ENCODE data around the gene OMG. TPM values are rescaled to one million over a fixed set of nuclear protein-coding genes. Genes with fewer than 3 reads are reported as not detected.

The OMG gene
- total RNA-seq, 1 donor from 2014 or later: not detected

DNA sequence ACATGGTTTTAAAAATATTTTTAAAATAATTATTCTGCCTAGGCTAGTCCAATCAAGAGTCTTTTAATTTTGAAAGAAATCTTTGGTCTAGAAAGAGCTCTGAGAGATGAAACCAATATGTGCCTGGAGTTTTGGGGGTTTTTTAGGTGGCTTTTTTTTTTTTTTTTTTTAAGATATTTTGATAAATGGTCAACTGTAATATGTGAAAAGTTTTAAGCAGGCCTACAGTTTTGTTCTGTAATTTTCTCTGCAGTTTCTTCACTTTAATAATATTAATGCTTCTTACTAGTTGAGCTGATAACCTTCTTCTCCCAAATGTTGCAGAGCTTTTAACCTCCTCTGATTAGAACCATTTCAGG, 45.1 kb downstream of the OMG start:
- Histone ChIP-seq H3K27me3 (ENCODE audit: control insufficient read depth in 3 of 3, insufficient read depth in 3 of 3, low read length in 3 of 3) (no peaks in the 10 kb centered on the region), H3K4me3 (ENCODE audit: low read length in 3 of 3) (no peak overlapping the region), H3K27ac (ENCODE audit: low read depth, low read length) (no peak overlapping the region), H3K9ac (ENCODE audit: low read depth in 1 of 3, low read length in 3 of 3) (no peak overlapping the region), H3K4me1 (ENCODE audit: control insufficient read depth in 3 of 3, insufficient read depth in 3 of 3, low read length in 3 of 3) (peaks cover 0 to 3% (median 2%) of the 10 kb centered on the region in 3 donors), H3K9me3 (ENCODE audit: control insufficient read depth in 3 of 3, low read length in 3 of 3) (no peaks in the 10 kb centered on the region), H3K36me3 (ENCODE audit: control insufficient read depth in 3 of 3, insufficient read depth in 3 of 3, low read length in 3 of 3) (no peaks in the 10 kb centered on the region)

GRCh38 chr17:31251105-31251969, 45.7 kb downstream of the OMG start:
- no peaks in the 10 kb centered on the region for H3K36me3 ChIP-seq (ENCODE audit: control insufficient read depth in 3 of 3, insufficient read depth in 3 of 3, low read length in 3 of 3)
- H3K27ac ChIP-seq (ENCODE audit: low read depth, low read length): no peak overlapping the region
- no peak overlapping the region for H3K4me3 ChIP-seq (ENCODE audit: low read length in 3 of 3)
- H3K9me3 ChIP-seq (ENCODE audit: control insufficient read depth in 3 of 3, low read length in 3 of 3): no peaks in the 10 kb centered on the region
- H3K27me3 ChIP-seq (ENCODE audit: control insufficient read depth in 3 of 3, insufficient read depth in 3 of 3, low read length in 3 of 3): no peaks in the 10 kb centered on the region
- no peak overlapping the region for H3K9ac ChIP-seq (ENCODE audit: low read depth in 1 of 3, low read length in 3 of 3)
- peaks cover 0 to 3% (median 2%) of the 10 kb centered on the region in 3 donors for H3K4me1 ChIP-seq (ENCODE audit: control insufficient read depth in 3 of 3, insufficient read depth in 3 of 3, low read length in 3 of 3)

GRCh38 chr17:31250229-31250628, 46.8 kb downstream of the OMG start:
- Histone ChIP-seq H3K36me3 (ENCODE audit: control insufficient read depth in 3 of 3, insufficient read depth in 3 of 3, low read length in 3 of 3) (peaks cover 0 to 3% (median 2%) of the 10 kb centered on the region in 3 donors), H3K9ac (ENCODE audit: low read depth in 1 of 3, low read length in 3 of 3) (no peak overlapping the region), H3K4me1 (ENCODE audit: control insufficient read depth in 3 of 3, insufficient read depth in 3 of 3, low read length in 3 of 3) (peaks cover 0 to 3% (median 2%) of the 10 kb centered on the region in 3 donors), H3K4me3 (ENCODE audit: low read length in 3 of 3) (no peak overlapping the region), H3K27ac (ENCODE audit: low read depth, low read length) (no peak overlapping the region), H3K27me3 (ENCODE audit: control insufficient read depth in 3 of 3, insufficient read depth in 3 of 3, low read length in 3 of 3) (no peaks in the 10 kb centered on the region), H3K9me3 (ENCODE audit: control insufficient read depth in 3 of 3, low read length in 3 of 3) (no peaks in the 10 kb centered on the region)

DNA sequence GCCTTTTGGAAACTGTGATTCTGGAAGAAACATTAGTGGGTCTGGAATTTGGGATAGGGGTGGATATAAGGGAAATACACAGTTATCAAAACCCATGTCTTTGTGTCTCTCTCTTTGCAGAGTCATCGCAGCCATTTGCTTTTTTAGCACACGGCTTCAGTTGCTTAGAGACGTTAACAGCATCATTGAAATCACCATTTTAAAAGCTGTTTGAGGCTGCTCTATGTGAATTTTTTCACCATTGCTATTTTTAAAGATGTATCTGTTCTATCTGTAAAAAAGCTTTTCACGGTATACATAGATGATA, 47.3 kb downstream of the OMG start:
- Histone ChIP-seq H3K4me1 (ENCODE audit: control insufficient read depth in 3 of 3, insufficient read depth in 3 of 3, low read length in 3 of 3) (peaks cover 0 to 3% (median 2%) of the 10 kb centered on the region in 3 donors), H3K27me3 (ENCODE audit: control insufficient read depth in 3 of 3, insufficient read depth in 3 of 3, low read length in 3 of 3) (no peaks in the 10 kb centered on the region), H3K36me3 (ENCODE audit: control insufficient read depth in 3 of 3, insufficient read depth in 3 of 3, low read length in 3 of 3) (peaks cover 0 to 4% (median 2%) of the 10 kb centered on the region in 3 donors), H3K4me3 (ENCODE audit: low read length in 3 of 3) (no peak overlapping the region), H3K9ac (ENCODE audit: low read depth in 1 of 3, low read length in 3 of 3) (no peak overlapping the region), H3K9me3 (ENCODE audit: control insufficient read depth in 3 of 3, low read length in 3 of 3) (no peaks in the 10 kb centered on the region), H3K27ac (ENCODE audit: low read depth, low read length) (no peak overlapping the region)

GRCh38 chr17:31248986-31249834, 47.8 kb downstream of the OMG start:
- Histone ChIP-seq H3K27ac (ENCODE audit: low read depth, low read length) (no peak overlapping the region), H3K4me1 (ENCODE audit: control insufficient read depth in 3 of 3, insufficient read depth in 3 of 3, low read length in 3 of 3) (peaks cover 0 to 3% (median 2%) of the 10 kb centered on the region in 3 donors), H3K9ac (ENCODE audit: low read depth in 1 of 3, low read length in 3 of 3) (no peak overlapping the region), H3K4me3 (ENCODE audit: low read length in 3 of 3) (no peak overlapping the region), H3K27me3 (ENCODE audit: control insufficient read depth in 3 of 3, insufficient read depth in 3 of 3, low read length in 3 of 3) (no peaks in the 10 kb centered on the region), H3K36me3 (ENCODE audit: control insufficient read depth in 3 of 3, insufficient read depth in 3 of 3, low read length in 3 of 3) (peaks cover under 1 to 6% (median 4%) of the 10 kb centered on the region in 3 donors), H3K9me3 (ENCODE audit: control insufficient read depth in 3 of 3, low read length in 3 of 3) (no peaks in the 10 kb centered on the region)

Other genes starting within 250 kb of the OMG start
- gene NF1, start 202.3 kb downstream of the OMG start, total RNA-seq: 76.2 TPM
- 0.52 TPM for gene EVI2B, start 16.8 kb upstream of the OMG start, total RNA-seq
- gene EVI2A, start 24.4 kb upstream of the OMG start, total RNA-seq: 1.0 TPM
- gene RAB11FIP4, start 94.4 kb upstream of the OMG start, total RNA-seq: 1.0 TPM

All from skeletal muscle tissue (tissue), 4 donors.